HepG2 (cell line): ENCODE measurements around the gene LMBRD2. TPM values are rescaled to one million over a fixed set of nuclear protein-coding genes. Genes with fewer than 3 reads are reported as not detected.

Source experiments
- ATAC-seq: fragments of 200-7000 bp; cut with Tn5 transposase; 3 replicates; pipeline ENCODE4 v1.9.1; 2020; ENCODE audit warnings: mild to moderate bottlenecking, moderate library complexity
- BruUV-seq: library from RNA; stranded (reverse); fragments of 400-500 nt; replicated peaks from 2 replicates; lab custom pipeline; 2021; lab: Mats Ljungman, UMichigan
- CTCF ChIA-PET: fragments of 300-600 bp; formaldehyde crosslinking; extraction: SDS; loops from one replicate; lab custom pipeline; 2021; ENCODE audit warnings: low total read pairs, inconsistent platforms, low intra/inter-chr PET ratio; lab: Yijun Ruan, JAX
- POLR2A ChIA-PET: fragments of 350-600 bp; sonication (Branson Sonifier 250); formaldehyde crosslinking; loops from one replicate; lab custom pipeline; 2020; ENCODE audit warnings: antibody characterized with exemption, inconsistent platforms; lab: Yijun Ruan, JAX
- DNase-seq: peaks from one replicate; pipeline ENCODE4 v3.0.0-alpha.2; 2015; ENCODE audit warnings: low spot score
- FAIRE-seq: peaks from 3 replicates; lab custom pipeline; 2011; peaks lifted over from hg19 to GRCh38; lab: Jason Lieb, UNC
- H2AFZ ChIP-seq: one replicate; pipeline ENCODE4 v1.6.1; 2011; ENCODE audit warnings: low read length, inconsistent platforms
- H3K27ac ChIP-seq: fragments of 300-600 bp; 3 replicates; pipeline ENCODE4 v1.8.0; 2011; ENCODE audit warnings: mixed run types, mild to moderate bottlenecking, mixed read lengths, low read length, inconsistent platforms; ENCODE audit not compliant: insufficient read depth; ENCODE audit errors: extremely low read length
- H3K27me3 ChIP-seq, 2 experiments: fragments of 200-600 bp in 1 of 2; 2 replicates in 1 of 2; 3 replicates in 1 of 2; pipeline versions ENCODE4 v1.6.0 to v1.8.0; 2011; ENCODE audit warnings: low read length in 2 of 2, mild to moderate bottlenecking in 2 of 2, moderate library complexity in 2 of 2, inconsistent platforms in 1 of 2; ENCODE audit not compliant: insufficient read depth in 2 of 2, control insufficient read depth in 1 of 2
- H3K36me3 ChIP-seq, 2 experiments: fragments of 200-600 bp in 1 of 2; replicated peaks in 1 of 2; 2 replicates in 1 of 2; 3 replicates in 1 of 2; pipeline versions ENCODE4 v1.5.1 to v1.8.0; 2011; ENCODE audit warnings: low read length in 2 of 2, inconsistent platforms in 1 of 2; ENCODE audit not compliant: insufficient read depth in 2 of 2, control insufficient read depth in 1 of 2
- H3K4me1 ChIP-seq: 2 replicates; pipeline ENCODE4 v1.5.1; 2012; ENCODE audit warnings: low read length, inconsistent platforms; ENCODE audit not compliant: insufficient read depth
- H3K4me2 ChIP-seq: 2 replicates; pipeline ENCODE4 v1.6.0; 2011; ENCODE audit warnings: low read depth, low read length, inconsistent platforms
- H3K4me3 ChIP-seq, 3 experiments: fragments of 200-600 bp in 1 of 3; sonication (generic), shearing (Covaris generic) in 1 of 3; replicated peaks in 1 of 3; 2 replicates each; pipeline ENCODE4 v1.5.1; 2011 to 2016; ENCODE audit warnings: low read length in 3 of 3, inconsistent platforms in 2 of 3, low read depth in 2 of 3, mild to moderate bottlenecking in 2 of 3, control low read depth in 1 of 3, mixed read lengths in 1 of 3; ENCODE audit not compliant: insufficient read depth in 1 of 3
- H3K79me2 ChIP-seq: one replicate; pipeline ENCODE4 v1.6.1; 2011; ENCODE audit warnings: low read length, inconsistent platforms; ENCODE audit not compliant: insufficient read depth
- H3K9ac ChIP-seq: 2 replicates; pipeline ENCODE4 v1.6.0; 2011; ENCODE audit warnings: mild to moderate bottlenecking, low read depth, low read length, inconsistent platforms; ENCODE audit not compliant: insufficient read depth
- H3K9me3 ChIP-seq: 2 replicates; pipeline ENCODE4 v1.5.1; 2012; ENCODE audit warnings: mild to moderate bottlenecking, low read length
- H4K20me1 ChIP-seq: 2 replicates; pipeline ENCODE4 v1.6.0; 2011; ENCODE audit warnings: inconsistent platforms, mild to moderate bottlenecking, low read length, moderate library complexity; ENCODE audit not compliant: insufficient read depth
- KLF6 ChIP-seq: IDR thresholded peaks from 2 replicates; pipeline ENCODE4 v1.8.0; 2016; ENCODE audit warnings: missing biosample characterization, missing genetic modification reagents
- KMT2A ChIP-seq: sonication (generic); formaldehyde crosslinking; IDR thresholded peaks from 2 replicates; pipeline ENCODE4 v1.4.0; 2020; ENCODE audit warnings: missing genetic modification reagents
- NCOA5 ChIP-seq: sonication (generic); formaldehyde crosslinking; IDR thresholded peaks from 2 replicates; pipeline ENCODE4 v1.4.0; 2020; ENCODE audit warnings: missing genetic modification reagents
- NFAT5 ChIP-seq: sonication (generic); formaldehyde crosslinking; IDR thresholded peaks from 2 replicates; pipeline ENCODE4 v1.4.0; 2020; ENCODE audit warnings: missing genetic modification reagents
- SCMH1 ChIP-seq: sonication (generic); formaldehyde crosslinking; IDR thresholded peaks from 2 replicates; pipeline ENCODE4 v1.9.0; 2021; ENCODE audit warnings: missing genetic modification reagents, mild to moderate bottlenecking, borderline replicate concordance
- ZNF207 ChIP-seq: fragments of 450-650 bp; IDR thresholded peaks from 2 replicates; pipeline ENCODE4 v1.6.1; 2016; ENCODE audit warnings: antibody characterized with exemption, borderline replicate concordance
- ZNF251 ChIP-seq: sonication (generic); formaldehyde crosslinking; IDR thresholded peaks from 2 replicates; pipeline ENCODE4 v1.9.0; 2021; ENCODE audit warnings: mild to moderate bottlenecking, missing genetic modification reagents
- ZNF552 ChIP-seq: sonication (generic); formaldehyde crosslinking; IDR thresholded peaks from 2 replicates; pipeline ENCODE4 v1.9.0; 2022; ENCODE audit warnings: missing genetic modification reagents, mild to moderate bottlenecking, borderline replicate concordance
- ZNF605 ChIP-seq: sonication (generic); formaldehyde crosslinking; IDR thresholded peaks from 2 replicates; pipeline ENCODE4 v1.8.0; 2022; ENCODE audit warnings: mild to moderate bottlenecking, missing genetic modification reagents
- ZNF672 ChIP-seq: sonication (generic); formaldehyde crosslinking; IDR thresholded peaks from 2 replicates; pipeline ENCODE4 v1.8.1; 2022; ENCODE audit warnings: missing genetic modification reagents
- ZNF678 ChIP-seq: sonication (generic); formaldehyde crosslinking; IDR thresholded peaks from 2 replicates; pipeline ENCODE4 v1.4.0; 2020; ENCODE audit warnings: mild to moderate bottlenecking, missing genetic modification reagents
- WGBS: methylation state at CpG from one replicate; pipeline ENCODE4 v1.1.6; 2017; ENCODE audit warnings: low lambda C conversion rate; 5-methylcytosine and 5-hydroxymethylcytosine counted together
- in situ Hi-C: cut with HindIII; loops from 2 replicates; pipeline ENCODE4 v1.10.0; 2017; ENCODE audit warnings: low pct_unique_long_range_greater_than_20kb; ENCODE audit not compliant: extremely low pct_ligation_motif_present
- intact Hi-C: fragments of 100-400 bp; cut with micrococcal nuclease; formaldehyde crosslinking; loops from one replicate; pipeline ENCODE4 v1.10.0; 2022; ENCODE audit not compliant: unreplicated experiment
- polyA plus RNA-seq, 8 experiments: library from polyadenylated mRNA; depleted of rRNA in 3 of 8; stranded (reverse) in 7 of 8; unstranded in 1 of 8; fragments of >200 nt; fragmentation: Illumina TruSeq in 4 of 8; extraction: Trizol in 4 of 8; gene quantifications; 2 replicates each; pipeline versions ENCODE4 v1.2.1 to v1.2.3, GENCODE V29; 2011 to 2016; ENCODE audit warnings: low read depth in 4 of 8, missing spikeins in 1 of 8, mixed read lengths in 1 of 8; ENCODE audit not compliant: insufficient read depth in 1 of 8
- total RNA-seq, 5 experiments: library from RNA; depleted of rRNA; stranded (reverse); fragments of >200 nt; fragmentation: Illumina TruSeq; extraction: Trizol; gene quantifications; 2 replicates each; pipeline ENCODE4 v1.2.3, GENCODE V29; 2016; ENCODE audit warnings: low read depth in 1 of 5
- TF ChIP-seq, protein P1 (sequence below): sonication (generic); formaldehyde crosslinking; IDR thresholded peaks from 2 replicates; pipeline ENCODE4 v1.5.1; 2020; ENCODE audit warnings: mild to moderate bottlenecking, missing genetic modification reagents, borderline replicate concordance
- TF ChIP-seq, protein P2 (sequence below): sonication (generic); formaldehyde crosslinking; IDR thresholded peaks from 2 replicates; pipeline ENCODE4 v1.8.1; 2023; ENCODE audit warnings: mild to moderate bottlenecking, moderate library complexity, missing genetic modification reagents
- TF ChIP-seq, protein P3 (sequence below): sonication (generic); formaldehyde crosslinking; IDR thresholded peaks from 2 replicates; pipeline ENCODE4 v1.5.0; 2020; ENCODE audit warnings: missing genetic modification reagents

Gene LMBRD2
- total and polyA plus RNA-seq, 2 of the 13 experiments (the other 11 are each of a cell fraction or from before 2014, with no cell fraction given): 2.0 to 4.7 TPM

DNA sequence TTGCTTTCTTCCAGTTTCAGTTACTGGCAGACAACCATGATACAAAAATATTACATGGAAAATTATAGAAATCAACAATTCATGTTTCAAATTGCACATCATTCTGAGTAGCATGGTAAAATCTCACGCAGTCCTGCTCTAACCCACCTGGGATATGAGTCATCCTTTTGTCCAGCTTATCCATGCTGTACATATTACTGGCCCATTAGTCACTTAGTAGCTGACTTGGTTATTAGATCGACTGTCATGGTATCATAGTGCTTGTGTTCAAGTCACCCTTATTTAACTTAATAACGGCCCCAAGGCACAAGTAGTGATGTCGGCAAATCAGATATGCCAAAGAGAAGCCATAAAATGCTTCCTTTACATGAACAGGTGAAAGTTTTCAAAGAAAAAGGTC, 48.8 kb upstream of the LMBRD2 start (continued):
- TF ChIP-seq, protein P1, sequence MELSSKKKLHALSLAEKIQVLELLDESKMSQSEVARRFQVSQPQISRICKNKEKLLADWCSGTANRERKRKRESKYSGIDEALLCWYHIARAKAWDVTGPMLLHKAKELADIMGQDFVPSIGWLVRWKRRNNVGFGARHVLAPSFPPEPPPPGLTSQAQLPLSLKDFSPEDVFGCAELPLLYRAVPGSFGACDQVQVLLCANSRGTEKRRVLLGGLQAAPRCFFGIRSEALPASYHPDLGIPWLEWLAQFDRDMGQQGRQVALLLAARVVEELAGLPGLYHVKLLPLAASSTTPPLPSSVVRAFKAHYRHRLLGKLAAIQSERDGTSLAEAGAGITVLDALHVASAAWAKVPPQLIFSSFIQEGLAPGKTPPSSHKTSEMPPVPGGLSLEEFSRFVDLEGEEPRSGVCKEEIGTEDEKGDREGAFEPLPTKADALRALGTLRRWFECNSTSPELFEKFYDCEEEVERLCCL (CRISPR knock-in tag): no peak
- TF ChIP-seq ZNF678 (no peak), KLF6 (CRISPR knock-in tag) (no peak), ZNF552 (CRISPR knock-in tag) (no peak)
- TF ChIP-seq, protein P2, sequence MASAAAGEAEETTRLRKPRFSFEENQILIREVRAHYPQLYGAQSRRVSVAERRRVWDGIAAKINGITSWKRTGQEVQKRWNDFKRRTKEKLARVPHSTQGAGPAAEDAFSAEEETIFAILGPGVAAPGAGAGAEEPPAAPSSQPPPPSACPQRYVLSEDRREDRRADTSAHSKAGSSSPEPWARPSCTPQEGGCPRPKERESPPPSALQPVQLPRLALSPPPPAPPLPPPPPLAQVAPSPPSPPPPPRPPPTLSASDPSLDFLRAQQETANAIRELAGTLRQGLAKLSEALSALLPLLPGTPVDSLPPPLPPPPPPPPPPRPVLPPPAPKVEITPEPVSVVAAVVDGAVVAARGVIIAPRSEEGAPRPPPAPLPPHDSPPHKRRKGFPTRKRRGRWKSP (CRISPR knock-in tag): no peak

GRCh38 chr5:36199620-36200019, 47.9 kb upstream of the LMBRD2 start:
- no peak for TF ChIP-seq ZNF207
- TF ChIP-seq KMT2A (CRISPR knock-in tag): no peak
- TF ChIP-seq SCMH1 (CRISPR knock-in tag): no peak
- TF ChIP-seq NCOA5 (CRISPR knock-in tag): no peak
- TF ChIP-seq ZNF605: no peak
- TF ChIP-seq, protein P3, sequence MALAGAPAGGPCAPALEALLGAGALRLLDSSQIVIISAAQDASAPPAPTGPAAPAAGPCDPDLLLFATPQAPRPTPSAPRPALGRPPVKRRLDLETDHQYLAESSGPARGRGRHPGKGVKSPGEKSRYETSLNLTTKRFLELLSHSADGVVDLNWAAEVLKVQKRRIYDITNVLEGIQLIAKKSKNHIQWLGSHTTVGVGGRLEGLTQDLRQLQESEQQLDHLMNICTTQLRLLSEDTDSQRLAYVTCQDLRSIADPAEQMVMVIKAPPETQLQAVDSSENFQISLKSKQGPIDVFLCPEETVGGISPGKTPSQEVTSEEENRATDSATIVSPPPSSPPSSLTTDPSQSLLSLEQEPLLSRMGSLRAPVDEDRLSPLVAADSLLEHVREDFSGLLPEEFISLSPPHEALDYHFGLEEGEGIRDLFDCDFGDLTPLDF (CRISPR knock-in tag): no peak
- TF ChIP-seq ZNF251 (CRISPR knock-in tag): no peak
- no peak for TF ChIP-seq ZNF672 (CRISPR knock-in tag)
- no peak for TF ChIP-seq NFAT5 (CRISPR knock-in tag)

More at GRCh38 chr5:36199620-36200019, 47.9 kb upstream of the LMBRD2 start:
- Histone ChIP-seq H3K9ac (no peak overlapping the region), H4K20me1 (no peaks in the 10 kb centered on the region), H3K79me2 (no peaks in the 10 kb centered on the region), H3K4me3 (no peak overlapping the region), H3K36me3 (peaks cover 7 to 56% of the 10 kb centered on the region in 2 experiments), H3K27me3 (no peaks in the 10 kb centered on the region), H3K9me3 (no peaks in the 10 kb centered on the region), H2AFZ (no peak overlapping the region), H3K4me2 (no peak overlapping the region), H3K27ac (no peak overlapping the region), H3K4me1 (no peaks in the 10 kb centered on the region)
- WGBS: 96% methylated on average over 2 of the region's 2 CpGs
- ChIA-PET POLR2A (no interaction called here), CTCF (no interaction called here)
- FAIRE-seq: no peak
- DNase-seq: no peak
- no TSS peak for BruUV-seq
- in situ Hi-C loops (no loop called here), intact Hi-C loops (no loop called here)
- no peak for ATAC-seq
